Astrocyte (in vitro differentiated cells and primary cell): ENCODE results near the gene ADGRF5.

Experiments used
- EZH2 ChIP-seq: IDR thresholded peaks from 2 replicates; pipeline ENCODE4 v1.6.1; 2012; ENCODE audit warnings: mild to moderate bottlenecking, low read length, inconsistent platforms; ENCODE audit not compliant: insufficient read depth
- TF ChIP-seq, protein P1 (sequence below): IDR thresholded peaks from 2 replicates; pipeline ENCODE4 v1.5.1; 2011; ENCODE audit warnings: low read depth, mild to moderate bottlenecking, inconsistent platforms, low read length, moderate library complexity; ENCODE audit not compliant: insufficient read depth

DNA sequence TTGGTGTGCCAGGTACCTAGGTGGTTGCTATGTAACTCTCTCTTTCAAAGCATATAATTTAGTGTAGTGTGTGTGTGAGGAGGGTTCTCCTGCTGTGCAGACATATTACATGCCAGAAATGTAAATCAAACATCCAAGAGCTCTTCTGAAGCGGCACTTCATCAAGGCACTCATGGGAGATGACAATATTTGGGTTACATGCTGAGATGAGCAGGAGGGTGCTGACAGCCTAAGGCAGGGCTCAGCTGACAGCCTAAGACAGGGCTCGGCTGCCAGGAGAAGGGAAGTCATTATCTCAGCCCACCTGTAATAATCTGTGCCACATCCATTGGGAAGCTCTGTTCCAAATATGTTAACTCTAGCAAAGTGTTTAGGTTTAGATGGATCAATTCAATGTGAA is 39.1 kb downstream of the ADGRF5 start:
- TF ChIP-seq, protein P1, sequence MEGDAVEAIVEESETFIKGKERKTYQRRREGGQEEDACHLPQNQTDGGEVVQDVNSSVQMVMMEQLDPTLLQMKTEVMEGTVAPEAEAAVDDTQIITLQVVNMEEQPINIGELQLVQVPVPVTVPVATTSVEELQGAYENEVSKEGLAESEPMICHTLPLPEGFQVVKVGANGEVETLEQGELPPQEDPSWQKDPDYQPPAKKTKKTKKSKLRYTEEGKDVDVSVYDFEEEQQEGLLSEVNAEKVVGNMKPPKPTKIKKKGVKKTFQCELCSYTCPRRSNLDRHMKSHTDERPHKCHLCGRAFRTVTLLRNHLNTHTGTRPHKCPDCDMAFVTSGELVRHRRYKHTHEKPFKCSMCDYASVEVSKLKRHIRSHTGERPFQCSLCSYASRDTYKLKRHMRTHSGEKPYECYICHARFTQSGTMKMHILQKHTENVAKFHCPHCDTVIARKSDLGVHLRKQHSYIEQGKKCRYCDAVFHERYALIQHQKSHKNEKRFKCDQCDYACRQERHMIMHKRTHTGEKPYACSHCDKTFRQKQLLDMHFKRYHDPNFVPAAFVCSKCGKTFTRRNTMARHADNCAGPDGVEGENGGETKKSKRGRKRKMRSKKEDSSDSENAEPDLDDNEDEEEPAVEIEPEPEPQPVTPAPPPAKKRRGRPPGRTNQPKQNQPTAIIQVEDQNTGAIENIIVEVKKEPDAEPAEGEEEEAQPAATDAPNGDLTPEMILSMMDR, result no peak
- TF ChIP-seq EZH2, result no peak
